Osteoblast (primary cell): Measurements from ENCODE around the gene TTN. TPM values are rescaled to one million over a fixed set of nuclear protein-coding genes. Genes with fewer than 3 reads are reported as not detected.

ENCODE experiments used
- DNase-seq: peaks from one replicate; pipeline ENCODE4 v3.0.0; 2011; ENCODE audit warnings: low spot score, mixed read lengths; ENCODE audit not compliant: insufficient read length; ENCODE audit errors: missing footprints
- H2AFZ ChIP-seq: 2 replicates; pipeline ENCODE4 v1.6.0; 2011; ENCODE audit warnings: mild to moderate bottlenecking, low read length
- H3K27ac ChIP-seq: 2 replicates; pipeline ENCODE4 v1.5.1; 2011; ENCODE audit warnings: mild to moderate bottlenecking, low read depth, low read length, moderate library complexity
- H3K27me3 ChIP-seq: 2 replicates; pipeline ENCODE4 v1.6.0; 2012; ENCODE audit warnings: mild to moderate bottlenecking, control low read depth, inconsistent platforms, low read length, moderate library complexity; ENCODE audit not compliant: insufficient read depth
- H3K36me3 ChIP-seq: 2 replicates; pipeline ENCODE4 v1.5.1; 2011; ENCODE audit warnings: mild to moderate bottlenecking, low read length, control low read depth, moderate library complexity; ENCODE audit not compliant: insufficient read depth
- H3K4me1 ChIP-seq: 2 replicates; pipeline ENCODE4 v1.5.1; 2011; ENCODE audit warnings: mild to moderate bottlenecking, low read length, control low read depth, moderate library complexity; ENCODE audit not compliant: insufficient read depth
- H3K4me2 ChIP-seq: 2 replicates; pipeline ENCODE4 v1.6.0; 2011; ENCODE audit warnings: mild to moderate bottlenecking, low read length; ENCODE audit not compliant: insufficient read depth
- H3K4me3 ChIP-seq: fragments of 200-600 bp; sonication (generic); 3 replicates; pipeline ENCODE4 v1.5.1; 2012; ENCODE audit warnings: mild to moderate bottlenecking, low read length, inconsistent platforms; ENCODE audit not compliant: insufficient read depth
- H3K79me2 ChIP-seq: 2 replicates; pipeline ENCODE4 v1.6.0; 2012; ENCODE audit warnings: mild to moderate bottlenecking, low read length, control low read depth, inconsistent platforms; ENCODE audit not compliant: insufficient read depth
- H3K9me3 ChIP-seq: 2 replicates; pipeline ENCODE4 v1.5.1; 2011; ENCODE audit warnings: low read depth, low read length, control low read depth
- H4K20me1 ChIP-seq: 2 replicates; pipeline ENCODE4 v1.6.0; 2012; ENCODE audit warnings: mild to moderate bottlenecking, low read length, control low read depth; ENCODE audit not compliant: insufficient read depth
- total RNA-seq: library from RNA; depleted of rRNA; stranded (reverse); fragments of >200 nt; gene quantifications from 2 replicates; pipeline ENCODE4 v1.2.3, GENCODE V29; 2012
- TF ChIP-seq, protein P1 (sequence below): IDR thresholded peaks from 2 replicates; pipeline ENCODE4 v1.5.1; 2011; ENCODE audit warnings: mild to moderate bottlenecking, low read depth, low read length, moderate library complexity; ENCODE audit errors: extremely low read depth

The TTN gene
- total RNA-seq, 1 donor = under 0.01 TPM

DNA sequence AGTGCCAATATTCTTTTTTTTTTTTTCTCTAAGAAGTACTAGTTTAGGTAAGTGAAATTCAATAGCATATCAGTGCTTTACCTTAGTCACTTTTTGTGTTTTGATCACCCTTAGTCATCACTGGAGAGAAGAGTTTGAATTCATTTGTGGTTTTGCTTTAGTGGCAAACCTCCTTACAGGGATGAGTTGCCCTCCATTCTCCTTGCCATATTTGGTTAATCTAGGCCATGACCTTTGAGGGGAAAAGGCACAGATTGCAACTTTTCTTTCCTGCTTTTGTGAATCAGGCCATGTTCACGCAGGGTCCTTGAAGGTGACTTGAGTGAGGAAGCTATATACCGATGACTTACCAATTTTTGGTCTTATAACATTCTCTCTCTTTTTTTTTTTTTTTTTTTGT is 292.6 kb downstream of the TTN start:
- TF ChIP-seq, protein P1, sequence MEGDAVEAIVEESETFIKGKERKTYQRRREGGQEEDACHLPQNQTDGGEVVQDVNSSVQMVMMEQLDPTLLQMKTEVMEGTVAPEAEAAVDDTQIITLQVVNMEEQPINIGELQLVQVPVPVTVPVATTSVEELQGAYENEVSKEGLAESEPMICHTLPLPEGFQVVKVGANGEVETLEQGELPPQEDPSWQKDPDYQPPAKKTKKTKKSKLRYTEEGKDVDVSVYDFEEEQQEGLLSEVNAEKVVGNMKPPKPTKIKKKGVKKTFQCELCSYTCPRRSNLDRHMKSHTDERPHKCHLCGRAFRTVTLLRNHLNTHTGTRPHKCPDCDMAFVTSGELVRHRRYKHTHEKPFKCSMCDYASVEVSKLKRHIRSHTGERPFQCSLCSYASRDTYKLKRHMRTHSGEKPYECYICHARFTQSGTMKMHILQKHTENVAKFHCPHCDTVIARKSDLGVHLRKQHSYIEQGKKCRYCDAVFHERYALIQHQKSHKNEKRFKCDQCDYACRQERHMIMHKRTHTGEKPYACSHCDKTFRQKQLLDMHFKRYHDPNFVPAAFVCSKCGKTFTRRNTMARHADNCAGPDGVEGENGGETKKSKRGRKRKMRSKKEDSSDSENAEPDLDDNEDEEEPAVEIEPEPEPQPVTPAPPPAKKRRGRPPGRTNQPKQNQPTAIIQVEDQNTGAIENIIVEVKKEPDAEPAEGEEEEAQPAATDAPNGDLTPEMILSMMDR = no peak
- H4K20me1 ChIP-seq = no peaks in the 10 kb centered on the region
- H3K4me3 ChIP-seq = no peak overlapping the region
- H3K27me3 ChIP-seq = no peaks in the 10 kb centered on the region
- H2AFZ ChIP-seq = no peak overlapping the region
- H3K27ac ChIP-seq = peak overlapping the region; percentile 17
- H3K79me2 ChIP-seq = no peaks in the 10 kb centered on the region
- no peaks in the 10 kb centered on the region for H3K36me3 ChIP-seq
- DNase-seq = no peak
- peaks cover 26% of the 10 kb centered on the region for H3K4me1 ChIP-seq
- H3K9me3 ChIP-seq = no peaks in the 10 kb centered on the region
- peak overlapping the region; percentile 38 for H3K4me2 ChIP-seq

DNA sequence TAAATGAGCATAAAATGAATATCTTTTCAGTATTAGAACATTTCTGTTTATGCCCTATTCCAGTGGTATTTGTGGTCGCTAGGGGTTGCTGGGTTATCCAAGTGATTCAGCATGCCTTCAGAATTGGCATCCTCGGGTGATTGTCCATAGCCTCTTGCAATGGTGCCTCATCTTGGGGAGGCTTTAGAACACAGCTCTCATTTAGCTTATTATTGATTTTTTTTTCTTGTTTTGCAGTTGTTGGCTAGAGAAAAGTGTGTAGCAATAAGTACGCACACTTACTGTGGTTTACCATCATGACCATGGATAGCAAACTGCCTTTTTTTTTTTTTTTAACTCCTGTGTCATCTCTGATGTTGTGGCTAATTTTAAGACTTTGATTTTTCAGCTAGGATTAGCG is 293.3 kb downstream of the TTN start:
- DNase-seq = no peak
- H3K27ac ChIP-seq = peak overlapping the region; percentile 17

DNA sequence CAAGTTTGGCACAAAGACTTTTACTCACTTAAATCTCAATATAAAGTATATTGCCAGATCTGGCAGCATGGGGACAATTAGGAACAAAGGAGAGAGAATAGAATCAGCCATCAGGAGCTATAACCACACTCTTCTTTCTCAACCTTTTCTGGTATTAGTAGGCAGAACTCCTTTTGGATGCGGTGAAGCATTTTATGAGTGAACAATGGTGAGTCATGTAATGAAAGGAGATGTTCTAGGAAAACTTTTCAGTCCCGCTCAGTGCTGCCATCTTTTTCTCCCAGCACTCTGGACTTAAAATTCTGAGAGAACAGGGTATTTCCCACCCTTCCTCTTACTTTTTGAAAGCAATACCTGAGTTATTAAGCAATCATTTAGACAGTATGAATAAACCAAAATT is 294.7 kb downstream of the TTN start:
- Histone ChIP-seq H3K9me3 (no peaks in the 10 kb centered on the region), H3K4me1 (peaks cover 26% of the 10 kb centered on the region), H3K27ac (no peak overlapping the region), H4K20me1 (peaks cover 2% of the 10 kb centered on the region), H3K36me3 (no peaks in the 10 kb centered on the region), H3K4me3 (no peak overlapping the region), H3K79me2 (peaks cover 2% of the 10 kb centered on the region), H3K4me2 (no peak overlapping the region), H3K27me3 (no peaks in the 10 kb centered on the region), H2AFZ (no peak overlapping the region)
- TF ChIP-seq, protein P1 = no peak
- DNase-seq = peak; percentile 81

More for the DNA sequence above, 293.3 kb downstream of the TTN start:
- Histone ChIP-seq H3K9me3 (no peaks in the 10 kb centered on the region), H3K27me3 (no peaks in the 10 kb centered on the region), H4K20me1 (no peaks in the 10 kb centered on the region), H3K4me1 (peaks cover 26% of the 10 kb centered on the region), H2AFZ (no peak overlapping the region), H3K36me3 (no peaks in the 10 kb centered on the region), H3K4me3 (no peak overlapping the region), H3K79me2 (peaks cover under 1% of the 10 kb centered on the region), H3K4me2 (peak overlapping the region; percentile 38)
- TF ChIP-seq, protein P1 = no peak

DNA sequence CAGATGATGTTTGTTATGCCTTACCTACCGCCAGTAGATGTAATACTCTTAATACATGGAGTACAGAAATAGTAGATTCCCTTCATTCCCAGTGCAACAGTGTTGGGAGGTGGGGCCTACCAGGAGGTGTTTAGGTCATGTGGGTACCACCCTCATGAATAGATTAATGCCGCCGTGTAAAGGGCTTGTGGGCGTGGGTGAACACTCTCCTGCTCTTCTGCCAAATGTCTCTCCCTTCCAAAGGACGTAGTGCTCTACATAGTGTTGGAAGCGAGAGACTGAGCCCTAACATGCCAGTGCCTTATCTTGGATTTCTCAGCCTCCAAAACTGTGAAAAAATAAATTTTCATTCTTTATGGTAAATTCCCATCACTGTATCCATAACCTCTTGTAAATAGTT is 296.8 kb downstream of the TTN start:
- H3K9me3 ChIP-seq = no peaks in the 10 kb centered on the region
- no peak overlapping the region for H2AFZ ChIP-seq
- no peaks in the 10 kb centered on the region for H3K36me3 ChIP-seq
- H3K27me3 ChIP-seq = no peaks in the 10 kb centered on the region
- peaks cover 26% of the 10 kb centered on the region for H3K4me1 ChIP-seq
- H3K27ac ChIP-seq = no peak overlapping the region
- no peak overlapping the region for H3K4me3 ChIP-seq
- DNase-seq = no peak
- TF ChIP-seq, protein P1 = no peak
- H3K4me2 ChIP-seq = no peak overlapping the region
- H4K20me1 ChIP-seq = peaks cover 2% of the 10 kb centered on the region
- peaks cover 2% of the 10 kb centered on the region for H3K79me2 ChIP-seq
